ENCODE measurements around the gene C1orf35.
"Not testable (repeated sequence)": the region's sequence is repeated elsewhere in the genome, so short reads cannot be mapped to it uniquely, and the experiment has no call there.

The C1orf35 gene

GRCh38 chr1:228125185-228125584 lies 22.1 kb upstream of the C1orf35 start:
- no peaks in the 10 kb centered on the region for H3K36me3 Mint-ChIP-seq
- H3K9me3 Mint-ChIP-seq: no peaks in the 10 kb centered on the region
- H3K4me1 Mint-ChIP-seq: peaks cover 7% of the 10 kb centered on the region
- no peaks in the 10 kb centered on the region for H3K27me3 Mint-ChIP-seq
- H3K4me3 Mint-ChIP-seq: no peak overlapping the region
- no peak for ATAC-seq
- no peak overlapping the region for H3K27ac Mint-ChIP-seq

- Mint-ChIP-seq H3K27ac (no peak overlapping the region), H3K4me3 (no peak overlapping the region), H3K27me3 (no peaks in the 10 kb centered on the region), H3K4me1 (peaks cover 7% of the 10 kb centered on the region), H3K36me3 (no peaks in the 10 kb centered on the region), H3K9me3 (no peaks in the 10 kb centered on the region)
- no peak for ATAC-seq
Measured at GRCh38 chr1:228123505-228123904, 20.4 kb upstream of the C1orf35 start.

GRCh38 chr1:228122921-228123441 lies 19.9 kb upstream of the C1orf35 start:
- Mint-ChIP-seq H3K9me3 (peaks cover 2% of the 10 kb centered on the region), H3K36me3 (peaks cover 3% of the 10 kb centered on the region), H3K27ac (no peak overlapping the region), H3K27me3 (no peaks in the 10 kb centered on the region), H3K4me3 (no peak overlapping the region), H3K4me1 (peaks cover 7% of the 10 kb centered on the region)
- no peak for ATAC-seq

GRCh38 chr1:228120857-228121489 lies 17.8 kb upstream of the C1orf35 start:
- Mint-ChIP-seq H3K4me1 (peaks cover 7% of the 10 kb centered on the region), H3K4me3 (no peak overlapping the region), H3K9me3 (peaks cover 4% of the 10 kb centered on the region), H3K27ac (peak overlapping the region; percentile 24), H3K36me3 (peaks cover 6% of the 10 kb centered on the region), H3K27me3 (no peaks in the 10 kb centered on the region)
- ATAC-seq: peak; percentile 43

GRCh38 chr1:228120351-228120750 lies 17.2 kb upstream of the C1orf35 start:
- Mint-ChIP-seq H3K36me3 (peaks cover 6% of the 10 kb centered on the region), H3K27me3 (no peaks in the 10 kb centered on the region), H3K9me3 (peaks cover 4% of the 10 kb centered on the region), H3K4me3 (no peak overlapping the region), H3K27ac (peak overlapping the region; percentile 24), H3K4me1 (peaks cover 7% of the 10 kb centered on the region)
- no peak for ATAC-seq

- Mint-ChIP-seq H3K9me3 (peaks cover 4% of the 10 kb centered on the region), H3K4me3 (no peak overlapping the region), H3K27ac (no peak overlapping the region), H3K27me3 (no peaks in the 10 kb centered on the region), H3K36me3 (peaks cover 6% of the 10 kb centered on the region), H3K4me1 (peaks cover 7% of the 10 kb centered on the region)
- ATAC-seq: no peak
Measured at GRCh38 chr1:228118040-228118439, 14.9 kb upstream of the C1orf35 start.

GRCh38 chr1:228117335-228117734 lies 14.2 kb upstream of the C1orf35 start:
- H3K4me1 Mint-ChIP-seq: peaks cover 7% of the 10 kb centered on the region
- H3K4me3 Mint-ChIP-seq: no peak overlapping the region
- no peak for ATAC-seq

GRCh38 chr1:228114827-228115226 lies 11.7 kb upstream of the C1orf35 start:
- Mint-ChIP-seq H3K4me1 (peaks cover 4% of the 10 kb centered on the region), H3K36me3 (peaks cover 6% of the 10 kb centered on the region), H3K27me3 (no peaks in the 10 kb centered on the region), H3K27ac (no peak overlapping the region), H3K9me3 (peaks cover 4% of the 10 kb centered on the region), H3K4me3 (no peak overlapping the region)
- ATAC-seq: no peak

More at GRCh38 chr1:228117335-228117734, 14.2 kb upstream of the C1orf35 start:
- Mint-ChIP-seq H3K36me3 (peaks cover 6% of the 10 kb centered on the region), H3K27ac (no peak overlapping the region), H3K9me3 (peaks cover 4% of the 10 kb centered on the region), H3K27me3 (no peaks in the 10 kb centered on the region)

- no peaks in the 10 kb centered on the region for H3K27me3 Mint-ChIP-seq
- ATAC-seq: no peak
- H3K27ac Mint-ChIP-seq: no peak overlapping the region
- H3K9me3 Mint-ChIP-seq: no peaks in the 10 kb centered on the region
- H3K4me3 Mint-ChIP-seq: no peak overlapping the region
- peaks cover 26% of the 10 kb centered on the region for H3K4me1 Mint-ChIP-seq
- no peaks in the 10 kb centered on the region for H3K36me3 Mint-ChIP-seq
Measured at GRCh38 chr1:228112617-228113016, 9.5 kb upstream of the C1orf35 start.

- H3K36me3 Mint-ChIP-seq: peaks cover 3% of the 10 kb centered on the region
Measured at GRCh38 chr1:228112167-228112566, 9.0 kb upstream of the C1orf35 start.

GRCh38 chr1:228111315-228111714 lies 8.2 kb upstream of the C1orf35 start:
- H3K27ac Mint-ChIP-seq, H3K4me3 Mint-ChIP-seq, ATAC-seq, H3K36me3 Mint-ChIP-seq, H3K27me3 Mint-ChIP-seq, H3K9me3 Mint-ChIP-seq: not testable (repeated sequence)
- peaks cover 29% of the 10 kb centered on the region for H3K4me1 Mint-ChIP-seq

More at GRCh38 chr1:228112167-228112566, 9.0 kb upstream of the C1orf35 start:
- Mint-ChIP-seq H3K4me3 (no peak overlapping the region), H3K27me3 (no peaks in the 10 kb centered on the region), H3K9me3 (no peaks in the 10 kb centered on the region), H3K4me1 (peaks cover 29% of the 10 kb centered on the region), H3K27ac (no peak overlapping the region)
- ATAC-seq: no peak

- ATAC-seq: no peak
- Mint-ChIP-seq H3K27me3 (no peaks in the 10 kb centered on the region), H3K4me1 (peaks cover 29% of the 10 kb centered on the region), H3K4me3 (no peak overlapping the region), H3K36me3 (peaks cover 9% of the 10 kb centered on the region), H3K27ac (no peak overlapping the region), H3K9me3 (no peaks in the 10 kb centered on the region)
Measured at GRCh38 chr1:228110556-228110955, 7.4 kb upstream of the C1orf35 start.

- no peaks in the 10 kb centered on the region for H3K9me3 Mint-ChIP-seq
- peaks cover 9% of the 10 kb centered on the region for H3K36me3 Mint-ChIP-seq
- no peaks in the 10 kb centered on the region for H3K27me3 Mint-ChIP-seq
- peaks cover 31% of the 10 kb centered on the region for H3K4me1 Mint-ChIP-seq
- peak overlapping the region; percentile 89 for H3K4me3 Mint-ChIP-seq
- peak overlapping the region; percentile 91 for H3K27ac Mint-ChIP-seq
- ATAC-seq: no peak
Measured at GRCh38 chr1:228109962-228110488, 6.9 kb upstream of the C1orf35 start.

GRCh38 chr1:228109073-228109961 lies 6.2 kb upstream of the C1orf35 start, which contains the start of gene MRPL55:
MRPL55 (minus strand) TSS chr1:228109299; CDS start chr1:228108260, 1,039 bp downstream.
- peak within 1 kb of the TSS; percentile 89 for H3K4me3 Mint-ChIP-seq
- H3K36me3 Mint-ChIP-seq: peaks cover 9% of the 10 kb centered on the region
- H3K27me3 Mint-ChIP-seq: no peaks in the 10 kb centered on the region
- no peaks in the 10 kb centered on the region for H3K9me3 Mint-ChIP-seq
- H3K4me1 Mint-ChIP-seq: peaks cover 38% of the 10 kb centered on the region
- peak within 1 kb of the TSS; percentile 91 for H3K27ac Mint-ChIP-seq
- ATAC-seq: peak; percentile 96

GRCh38 chr1:228108742-228109072 lies 5.6 kb upstream of the C1orf35 start:
- Mint-ChIP-seq H3K4me3 (peak overlapping the region; percentile 89), H3K27ac (peak overlapping the region; percentile 91), H3K9me3 (no peaks in the 10 kb centered on the region), H3K27me3 (no peaks in the 10 kb centered on the region), H3K36me3 (peaks cover 9% of the 10 kb centered on the region), H3K4me1 (peaks cover 44% of the 10 kb centered on the region)
- no peak for ATAC-seq

Data from stimulated activated memory B cell treated with anti-CD40 and anti-IgM and Interleukin-4, amounts not matched to agents 10 μg/mL and 1 μg/mL and 100 μg/mL, for 72 hours (primary cell).